Stimulated activated CD8-positive, alpha-beta memory T cell treated with anti-CD3 and anti-CD28 coated beads, Interleukin-15, amount 100 ng/mL, for 4 hours (primary cell): ENCODE measurements around the gene ASPHD2.

Experiments used
- DNase-seq, 2 donors: peaks; one replicate each; pipeline ENCODE4 v3.0.0-alpha.2; 2020; ENCODE audit warnings: low read depth in 2 of 2

Gene ASPHD2

GRCh38 chr22:26471522-26471921, 42.5 kb downstream of the ASPHD2 start:
- no peak for DNase-seq

DNA sequence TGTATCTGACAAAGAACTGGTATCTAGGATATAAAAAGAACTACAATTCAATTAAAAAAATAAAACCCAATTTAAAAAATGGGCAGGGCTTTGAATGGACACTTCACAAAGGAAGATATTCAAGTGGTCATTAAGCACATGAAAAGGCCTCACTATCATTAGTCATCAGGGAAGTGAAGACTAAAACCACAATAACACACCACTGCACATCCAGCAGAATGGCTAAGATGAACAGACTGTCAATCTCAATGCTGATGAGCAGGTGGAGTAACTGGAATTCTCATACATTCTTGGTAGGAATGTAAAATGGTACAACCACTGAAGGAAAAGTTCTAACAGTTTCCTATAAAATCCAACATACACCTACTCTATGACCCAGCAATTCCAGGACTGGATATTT, 45.6 kb downstream of the ASPHD2 start:
- no peak for DNase-seq

DNA sequence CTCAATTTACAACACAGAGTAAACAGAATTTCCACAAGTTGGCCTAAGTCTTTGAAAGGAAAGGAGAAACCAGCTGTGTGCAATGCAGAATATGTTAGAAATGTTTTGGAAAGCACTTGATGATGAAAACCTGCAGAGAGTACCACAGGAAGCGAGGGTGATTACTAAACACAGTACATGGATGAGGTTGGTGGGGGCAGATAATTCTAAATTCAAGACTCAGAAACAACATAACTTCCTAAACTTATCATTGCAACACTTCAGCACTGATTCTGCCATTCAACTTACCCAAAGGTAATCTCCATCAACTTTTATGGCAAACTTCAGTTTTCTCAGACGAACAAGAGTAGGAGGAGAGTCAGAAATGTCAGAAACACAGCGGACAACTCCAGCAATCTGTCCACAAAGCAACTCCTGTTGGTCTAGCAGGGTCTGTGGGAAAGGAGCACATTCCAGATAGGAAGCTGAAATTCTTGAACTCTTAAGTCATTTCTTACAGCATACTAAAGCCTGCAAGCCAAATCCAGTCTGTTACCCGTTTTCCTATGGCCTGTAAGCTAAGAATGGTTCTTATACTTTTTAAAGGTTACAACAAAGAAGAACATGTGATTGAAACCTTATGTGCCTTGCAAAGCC, 47.8 kb downstream of the ASPHD2 start:
- DNase-seq, result no peak

- no peak for DNase-seq
Measured at GRCh38 chr22:26477341-26477731, 48.3 kb downstream of the ASPHD2 start.

DNA sequence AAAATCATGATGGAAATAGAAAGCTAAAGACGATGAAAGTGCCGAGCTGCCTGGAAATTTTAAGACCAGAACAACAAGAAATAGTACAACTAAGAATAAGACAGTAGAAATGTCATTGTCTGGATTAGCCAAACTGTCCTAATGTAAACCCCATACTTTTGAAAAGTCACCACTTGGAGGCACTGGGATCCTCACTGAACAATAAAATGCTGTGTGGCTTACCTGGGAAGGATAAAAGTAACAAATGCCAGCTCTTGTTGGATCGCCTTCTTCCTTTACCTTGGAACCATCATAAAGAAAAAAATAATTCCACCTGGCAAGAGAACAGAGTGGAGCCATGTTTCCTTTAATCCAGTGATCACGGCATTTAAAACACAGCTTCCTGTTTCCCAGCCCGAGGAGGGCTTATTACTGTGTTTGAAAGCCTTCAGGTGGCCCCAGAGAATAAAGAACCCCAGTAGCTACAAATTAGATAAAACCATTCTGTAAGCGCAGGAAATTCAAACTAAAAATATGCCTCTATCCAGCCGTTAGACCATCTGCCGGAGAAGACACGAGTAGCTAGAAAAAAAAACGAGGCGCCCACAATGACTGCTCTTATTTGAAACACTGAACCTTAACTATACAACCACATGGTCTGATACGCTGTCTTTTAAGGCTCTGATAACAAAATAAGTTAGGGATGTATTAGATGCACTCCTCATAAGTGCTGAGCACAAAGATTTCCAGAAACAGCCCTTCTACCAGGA, 50.2 kb downstream of the ASPHD2 start:
- DNase-seq, result no peak

DNA sequence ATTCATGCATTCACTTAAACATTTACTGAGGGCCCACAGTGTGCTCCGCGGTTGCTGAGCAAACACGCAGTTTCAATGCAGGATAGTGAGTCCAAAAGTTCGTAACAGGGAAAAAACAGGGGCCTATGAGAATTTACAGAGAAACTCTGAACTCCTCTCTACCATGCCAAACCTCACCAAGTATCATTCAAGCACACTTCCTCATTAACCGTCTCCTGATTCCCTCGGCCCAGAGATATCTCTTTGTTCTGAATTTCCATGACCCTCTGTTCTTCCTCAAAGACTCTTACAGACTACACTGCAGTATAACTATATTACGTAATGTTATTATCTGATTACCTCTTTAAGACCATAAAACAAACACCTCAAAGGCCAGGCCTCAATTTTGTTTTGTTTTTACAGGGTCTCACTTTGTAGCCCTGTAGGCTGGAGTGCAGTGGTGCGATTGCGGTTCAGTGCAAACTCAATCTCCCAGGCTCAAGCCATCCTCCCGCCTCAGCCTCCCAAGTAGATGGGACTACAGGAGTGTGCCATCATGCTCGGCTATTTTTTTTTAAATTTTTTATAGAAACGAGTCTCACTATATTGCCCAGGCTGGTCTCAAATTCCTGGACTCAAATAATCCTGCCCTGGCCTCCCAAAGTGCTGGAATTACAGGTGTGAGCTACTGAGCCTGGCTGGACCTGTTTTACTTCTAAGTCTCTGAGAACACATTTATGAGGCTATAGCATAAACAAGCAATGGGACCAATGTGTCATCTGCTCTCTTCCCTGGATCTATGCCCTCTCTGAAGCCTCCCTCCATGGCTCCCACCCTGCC, 50.9 kb downstream of the ASPHD2 start:
- no peak for DNase-seq

DNA sequence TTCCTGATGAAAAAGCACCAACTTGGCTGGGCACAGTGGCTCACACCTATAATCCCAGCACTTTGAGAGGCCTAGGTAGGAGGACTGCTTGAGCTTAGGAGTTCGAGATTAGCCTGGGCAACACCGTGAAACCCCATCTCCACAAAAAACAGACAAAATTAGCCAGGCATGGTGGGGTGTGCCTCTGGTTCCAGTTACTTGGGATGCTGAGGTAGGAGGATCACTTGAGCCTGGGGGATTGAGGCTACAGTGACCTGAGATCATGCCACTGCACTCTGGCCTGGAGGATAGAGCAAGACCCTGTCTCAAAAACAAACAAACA, 51.5 kb downstream of the ASPHD2 start:
- no peak for DNase-seq

DNA sequence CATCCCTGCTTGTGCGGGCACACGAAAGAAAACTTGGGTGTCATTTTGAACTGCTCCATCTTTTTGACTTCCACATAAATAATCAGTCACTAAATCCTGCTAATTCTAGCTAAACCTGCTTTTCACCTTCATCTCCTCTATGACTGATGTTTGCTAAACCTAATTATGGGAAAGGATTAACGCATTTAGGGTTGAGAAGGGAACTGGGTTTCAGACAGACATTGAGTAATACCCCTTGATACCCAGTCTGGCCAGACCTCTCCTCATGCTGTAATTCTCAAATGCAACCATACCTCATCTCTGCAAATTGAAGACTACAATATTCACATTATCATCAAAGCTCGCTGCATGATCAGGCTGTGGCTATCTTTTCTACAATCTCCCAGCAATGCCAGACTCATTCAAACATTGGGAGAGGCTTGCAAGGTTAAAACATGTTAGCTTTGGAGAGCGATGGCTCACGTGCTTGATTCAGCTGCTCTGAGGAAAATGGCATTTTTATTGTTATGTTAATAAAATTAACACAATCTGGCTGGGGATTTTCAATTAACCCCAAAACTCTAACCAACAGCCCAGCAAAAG, 52.1 kb downstream of the ASPHD2 start:
- no peak for DNase-seq

DNA sequence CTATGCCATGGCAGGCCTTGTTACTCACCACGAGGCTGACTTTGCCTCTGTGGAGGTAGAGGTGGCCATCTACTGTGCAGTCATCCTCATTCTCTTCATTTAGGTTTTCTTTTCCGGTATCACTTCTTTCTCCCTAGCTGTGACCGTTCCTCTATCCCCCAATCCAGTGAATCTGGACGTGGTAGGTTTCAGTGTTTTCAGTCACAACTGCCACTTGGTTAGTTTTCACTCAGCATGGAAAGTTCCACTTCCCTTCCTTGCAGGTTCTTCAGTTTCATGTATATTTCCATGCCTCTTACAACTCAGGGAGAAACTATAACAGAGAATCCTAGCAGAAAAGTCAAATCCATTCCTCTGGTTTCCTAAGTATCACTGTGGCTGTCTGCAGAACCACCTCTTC, 52.6 kb downstream of the ASPHD2 start:
- no peak for DNase-seq

- no peak for DNase-seq
Measured at GRCh38 chr22:26482161-26482560, 53.1 kb downstream of the ASPHD2 start.

DNA sequence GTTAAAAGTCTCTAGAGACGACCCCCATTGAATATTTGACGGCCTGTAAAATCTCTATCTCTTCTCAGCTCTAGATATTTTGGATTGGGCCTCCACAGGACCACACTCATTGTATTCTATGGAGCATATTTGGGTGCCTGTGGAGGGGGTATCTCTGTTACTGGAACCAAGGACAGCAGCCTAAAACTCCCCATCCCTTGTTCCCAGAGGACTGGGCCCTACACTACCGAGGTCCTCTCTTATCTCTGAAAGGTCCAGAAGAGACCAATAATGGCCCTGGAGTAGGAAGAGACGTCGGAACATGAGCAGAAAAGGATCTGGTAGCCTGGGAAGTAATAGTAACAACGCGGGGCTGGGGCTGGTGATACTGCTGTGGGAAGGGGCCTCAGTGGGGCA, 54.0 kb downstream of the ASPHD2 start:
- DNase-seq, result no peak

DNA sequence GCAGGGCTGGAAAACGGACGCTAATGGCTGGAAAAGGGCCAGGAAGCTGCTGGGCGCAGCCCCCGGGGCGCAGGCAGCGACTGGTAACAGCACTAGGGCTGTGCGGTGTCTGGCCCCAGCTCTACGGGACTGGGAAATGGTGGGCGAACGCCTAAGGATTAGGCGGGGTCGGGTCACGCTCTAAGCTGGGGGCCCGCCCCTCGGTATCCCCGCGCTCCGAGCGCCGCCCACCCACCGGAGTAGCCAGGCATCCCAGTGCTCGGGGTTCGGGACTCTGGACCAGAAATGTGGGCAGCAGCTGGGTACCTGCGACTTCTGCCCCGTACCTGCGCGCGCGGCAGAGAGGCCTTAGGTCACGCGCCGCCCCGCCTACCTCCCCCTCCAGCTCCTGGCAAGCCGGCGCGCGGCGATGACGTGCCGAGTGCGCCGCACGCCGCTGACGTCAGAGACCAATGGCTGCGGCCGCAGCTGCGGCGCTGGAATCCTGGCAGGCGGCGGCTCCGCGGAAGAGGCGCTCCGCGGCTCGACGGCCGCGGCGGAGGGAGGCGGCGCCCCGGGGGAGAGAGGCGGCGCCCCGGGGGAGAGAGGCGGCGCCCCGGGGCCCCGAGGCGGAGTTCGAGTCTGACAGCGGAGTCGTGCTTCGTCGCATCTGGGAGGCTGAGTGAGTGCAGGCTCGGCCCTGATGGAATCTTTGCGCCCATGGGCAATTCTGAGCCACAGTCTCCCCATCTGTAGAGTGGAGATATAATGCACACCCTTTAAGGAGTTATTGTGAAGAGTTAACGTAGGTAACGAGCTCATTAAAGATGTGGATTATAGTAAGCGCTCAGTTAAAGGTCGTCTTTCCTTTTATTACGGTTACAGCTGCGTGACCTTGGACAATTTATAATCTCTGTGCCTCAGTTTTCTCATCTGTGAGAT, 54.6 kb downstream of the ASPHD2 start, which contains the start of the genes HPS4 and SRRD:
HPS4 (minus strand) TSS at position 345 of the 921 bp plus-strand sequence. CDS start 2,021 bp downstream, outside the sequence.
SRRD (plus strand) TSS at position 439 of the 921 bp plus-strand sequence; CDS start at position 453, 14 bp downstream.
- peak; percentile 81 to 87 for DNase-seq

- DNase-seq, result no peak
Measured at GRCh38 chr22:26484360-26484706, 55.3 kb downstream of the ASPHD2 start.

- DNase-seq, result no peak
Measured at GRCh38 chr22:26485013-26485412, 56.0 kb downstream of the ASPHD2 start.

GRCh38 chr22:26485806-26486390, 56.8 kb downstream of the ASPHD2 start:
- DNase-seq, result no peak

DNA sequence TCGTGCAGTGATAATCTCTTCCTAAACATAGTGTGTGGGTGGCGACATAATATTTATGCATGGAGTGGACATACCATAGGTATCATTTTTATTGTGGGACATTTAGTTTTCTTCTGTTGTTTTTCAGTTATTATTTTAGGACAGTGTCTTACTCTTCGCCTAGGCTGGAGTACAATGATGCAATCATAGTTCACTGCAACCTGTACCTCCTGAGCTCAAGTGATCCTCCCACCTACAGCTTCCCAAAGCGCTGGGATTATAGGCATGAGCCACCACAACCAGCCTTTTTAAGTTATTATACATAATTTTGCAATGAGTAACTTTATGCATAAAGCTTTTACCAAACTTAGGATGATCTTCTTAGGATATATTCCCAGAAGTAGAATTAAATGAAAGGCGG, 57.3 kb downstream of the ASPHD2 start:
- no peak for DNase-seq

GRCh38 chr22:26487996-26488395, 58.9 kb downstream of the ASPHD2 start:
- DNase-seq, result no peak

GRCh38 chr22:26489447-26490036, 60.5 kb downstream of the ASPHD2 start:
- no peak for DNase-seq

DNA sequence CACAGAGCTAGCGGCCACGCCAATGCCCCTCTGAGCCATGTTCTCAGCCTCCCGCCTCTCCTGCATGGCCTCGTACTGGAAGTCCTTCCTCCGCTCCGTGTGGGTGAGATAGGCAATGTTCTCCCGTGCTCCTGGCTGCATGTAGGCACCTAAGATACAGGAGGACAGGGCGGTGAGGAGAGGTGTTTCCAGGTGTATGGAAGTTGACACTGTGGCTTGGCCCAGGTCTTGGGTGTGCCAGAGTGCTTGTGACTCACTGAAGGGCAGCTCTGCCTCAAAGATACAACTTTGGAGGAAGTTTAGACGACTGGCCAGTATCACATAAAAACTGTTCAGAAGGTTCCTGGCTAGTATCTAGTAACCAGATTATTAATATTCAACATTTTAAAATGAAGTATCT, 63.2 kb downstream of the ASPHD2 start:
- no peak for DNase-seq

DNA sequence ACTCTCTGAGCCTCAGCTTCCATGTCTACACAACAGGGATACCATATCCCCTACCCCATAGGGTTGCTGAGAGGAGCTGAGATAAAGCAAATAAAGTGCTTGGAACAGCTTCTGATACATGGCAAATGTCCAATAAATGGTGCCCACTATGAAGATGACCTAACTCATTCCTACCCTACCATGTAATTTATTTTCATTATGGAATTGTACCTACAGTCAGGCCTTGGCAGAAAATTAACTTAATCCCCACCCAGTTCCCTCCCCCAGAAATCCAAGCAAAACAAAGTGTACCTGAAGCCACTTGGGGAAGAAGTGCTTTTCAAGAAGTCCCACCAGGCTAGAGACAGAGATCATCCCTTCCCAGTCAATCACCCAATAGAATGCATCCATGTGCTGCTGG, 65.4 kb downstream of the ASPHD2 start:
- no peak for DNase-seq
